Measurements from ENCODE around the gene RNASE7.

Gene RNASE7

GRCh38 chr14:21088687-21089086 lies 46.5 kb downstream of the RNASE7 start:
- DNase-seq: no peak

- DNase-seq: no peak
Measured at GRCh38 chr14:21089271-21089670, 47.1 kb downstream of the RNASE7 start.

- DNase-seq: no peak
Measured at GRCh38 chr14:21089877-21090193, 47.7 kb downstream of the RNASE7 start.

- DNase-seq: peak; percentile 62 to 68
Measured at GRCh38 chr14:21090194-21090939, 48.2 kb downstream of the RNASE7 start.

GRCh38 chr14:21090940-21091663 lies 48.9 kb downstream of the RNASE7 start:
- no peak for DNase-seq

- DNase-seq: no peak
Measured at GRCh38 chr14:21091821-21092272, 49.7 kb downstream of the RNASE7 start.

GRCh38 chr14:21092273-21093011 lies 50.3 kb downstream of the RNASE7 start:
- DNase-seq: peak; percentile 93 to 96

GRCh38 chr14:21093018-21093417 lies 50.9 kb downstream of the RNASE7 start:
- no peak for DNase-seq
